GM19372 (cell line): Measurements from ENCODE around the gene CCDC148.

Experiments
- ATAC-seq: cut with Tn5 transposase; IDR thresholded peaks from one replicate; pipeline ENCODE4 v1.9.1; 2021; ENCODE audit warnings: mild to moderate bottlenecking, low read depth, moderate library complexity; ENCODE audit not compliant: unreplicated experiment

CCDC148 gene

GRCh38 chr2:158456309-158457066 is at the start of gene CCDC148, which contains the start of gene PKP4:
CCDC148 (minus strand) TSS chr2:158456753; CDS start chr2:158456439, 314 bp downstream.
PKP4 (plus strand) TSS chr2:158456952; CDS start chr2:158533185, 76,233 bp downstream.
- ATAC-seq = peak; percentile 90

- ATAC-seq = no peak
Measured at GRCh38 chr2:158505448-158505934, 48.9 kb upstream of the CCDC148 start.

- ATAC-seq = no peak
Measured at GRCh38 chr2:158504088-158504487, 47.5 kb upstream of the CCDC148 start.

- ATAC-seq = no peak
Measured at GRCh38 chr2:158502974-158503373, 46.4 kb upstream of the CCDC148 start.

- no peak for ATAC-seq
Measured at GRCh38 chr2:158501301-158501700, 44.7 kb upstream of the CCDC148 start.

- ATAC-seq = no peak
Measured at GRCh38 chr2:158500333-158500732, 43.8 kb upstream of the CCDC148 start.

- no peak for ATAC-seq
Measured at GRCh38 chr2:158499383-158499782, 42.8 kb upstream of the CCDC148 start.

GRCh38 chr2:158498749-158499136 is 42.2 kb upstream of the CCDC148 start:
- no peak for ATAC-seq

GRCh38 chr2:158498043-158498748 is 41.6 kb upstream of the CCDC148 start:
- ATAC-seq = no peak

GRCh38 chr2:158497486-158497885 is 40.9 kb upstream of the CCDC148 start:
- ATAC-seq = no peak

GRCh38 chr2:158496986-158497385 is 40.4 kb upstream of the CCDC148 start:
- ATAC-seq = no peak

- no peak for ATAC-seq
Measured at GRCh38 chr2:158495175-158495574, 38.6 kb upstream of the CCDC148 start.

- no peak for ATAC-seq
Measured at GRCh38 chr2:158493458-158493857, 36.9 kb upstream of the CCDC148 start.

GRCh38 chr2:158491072-158491471 is 34.5 kb upstream of the CCDC148 start:
- ATAC-seq = no peak

GRCh38 chr2:158489366-158490112 is 33.0 kb upstream of the CCDC148 start:
- ATAC-seq = no peak

GRCh38 chr2:158488442-158489216 is 32.1 kb upstream of the CCDC148 start:
- no peak for ATAC-seq

- no peak for ATAC-seq
Measured at GRCh38 chr2:158487419-158487818, 30.9 kb upstream of the CCDC148 start.

GRCh38 chr2:158486970-158487325 is 30.4 kb upstream of the CCDC148 start:
- ATAC-seq = no peak

- no peak for ATAC-seq
Measured at GRCh38 chr2:158486150-158486969, 29.8 kb upstream of the CCDC148 start.
